GM12864 (cell line): ENCODE measurements around the gene CUTC.

Experiments used
- DNase-seq: peaks from one replicate; pipeline ENCODE4 v3.0.0-alpha.2; 2011; ENCODE audit warnings: low read depth
- H3K4me3 ChIP-seq: 2 replicates; pipeline ENCODE4 v1.5.1; 2011; ENCODE audit warnings: mild to moderate bottlenecking, low read depth, low read length, control low read depth
- TF ChIP-seq, protein P1 (sequence below): IDR thresholded peaks from 2 replicates; pipeline ENCODE4 v1.5.1; 2011; ENCODE audit warnings: low read depth, mild to moderate bottlenecking, moderate library complexity, low read length, control low read depth, inconsistent platforms; ENCODE audit errors: missing control alignments

Gene CUTC

GRCh38 chr10:99788598-99789256 is 56.7 kb downstream of the CUTC start:
- DNase-seq: no peak
- TF ChIP-seq, protein P1, sequence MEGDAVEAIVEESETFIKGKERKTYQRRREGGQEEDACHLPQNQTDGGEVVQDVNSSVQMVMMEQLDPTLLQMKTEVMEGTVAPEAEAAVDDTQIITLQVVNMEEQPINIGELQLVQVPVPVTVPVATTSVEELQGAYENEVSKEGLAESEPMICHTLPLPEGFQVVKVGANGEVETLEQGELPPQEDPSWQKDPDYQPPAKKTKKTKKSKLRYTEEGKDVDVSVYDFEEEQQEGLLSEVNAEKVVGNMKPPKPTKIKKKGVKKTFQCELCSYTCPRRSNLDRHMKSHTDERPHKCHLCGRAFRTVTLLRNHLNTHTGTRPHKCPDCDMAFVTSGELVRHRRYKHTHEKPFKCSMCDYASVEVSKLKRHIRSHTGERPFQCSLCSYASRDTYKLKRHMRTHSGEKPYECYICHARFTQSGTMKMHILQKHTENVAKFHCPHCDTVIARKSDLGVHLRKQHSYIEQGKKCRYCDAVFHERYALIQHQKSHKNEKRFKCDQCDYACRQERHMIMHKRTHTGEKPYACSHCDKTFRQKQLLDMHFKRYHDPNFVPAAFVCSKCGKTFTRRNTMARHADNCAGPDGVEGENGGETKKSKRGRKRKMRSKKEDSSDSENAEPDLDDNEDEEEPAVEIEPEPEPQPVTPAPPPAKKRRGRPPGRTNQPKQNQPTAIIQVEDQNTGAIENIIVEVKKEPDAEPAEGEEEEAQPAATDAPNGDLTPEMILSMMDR: no peak

DNA sequence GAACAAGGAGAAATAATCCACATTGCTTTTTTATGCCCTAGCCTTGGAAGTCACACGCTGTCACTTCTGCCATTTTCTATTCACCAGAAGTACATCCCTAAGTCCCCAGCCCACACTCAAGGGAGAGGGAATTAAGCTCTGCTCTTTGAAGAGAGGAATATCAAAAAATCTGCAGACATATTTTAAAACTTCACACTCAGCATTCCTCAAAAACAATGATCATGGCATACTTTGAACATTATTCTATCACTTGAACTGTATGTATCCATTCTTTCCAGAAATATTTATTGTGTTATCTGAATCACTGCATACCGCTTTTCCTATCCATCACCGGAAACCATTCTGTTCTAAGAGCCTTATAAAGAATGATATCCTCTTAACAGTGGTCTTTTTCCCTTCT is 59.8 kb downstream of the CUTC start:
- no peak for DNase-seq
- H3K4me3 ChIP-seq: no peak overlapping the region
- TF ChIP-seq, protein P1: no peak

More at GRCh38 chr10:99788598-99789256, 56.7 kb downstream of the CUTC start:
- no peak overlapping the region for H3K4me3 ChIP-seq

DNA sequence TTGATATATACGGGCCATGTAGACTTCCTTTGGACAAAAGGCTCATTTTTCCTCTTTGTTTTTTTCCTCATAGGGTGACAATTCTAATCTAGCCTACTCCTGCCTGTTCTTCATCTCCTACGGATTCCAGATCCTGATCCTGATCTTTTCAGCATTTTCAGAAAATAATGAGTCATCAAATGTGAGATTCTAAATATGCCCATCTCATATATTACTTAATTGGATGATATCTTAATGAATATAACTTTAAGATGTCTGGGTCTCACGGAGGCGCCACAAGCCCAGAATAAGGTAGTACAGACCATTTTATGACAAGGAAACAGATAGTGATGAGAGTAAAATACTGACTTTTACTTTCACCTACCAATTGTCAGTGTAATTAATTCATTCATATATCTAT is 61.8 kb downstream of the CUTC start:
- TF ChIP-seq, protein P1: no peak
- no peak for DNase-seq
- no peak overlapping the region for H3K4me3 ChIP-seq

- no peak for DNase-seq
- no peak overlapping the region for H3K4me3 ChIP-seq
- TF ChIP-seq, protein P1: no peak
Measured at GRCh38 chr10:99796928-99797327, 64.9 kb downstream of the CUTC start.

DNA sequence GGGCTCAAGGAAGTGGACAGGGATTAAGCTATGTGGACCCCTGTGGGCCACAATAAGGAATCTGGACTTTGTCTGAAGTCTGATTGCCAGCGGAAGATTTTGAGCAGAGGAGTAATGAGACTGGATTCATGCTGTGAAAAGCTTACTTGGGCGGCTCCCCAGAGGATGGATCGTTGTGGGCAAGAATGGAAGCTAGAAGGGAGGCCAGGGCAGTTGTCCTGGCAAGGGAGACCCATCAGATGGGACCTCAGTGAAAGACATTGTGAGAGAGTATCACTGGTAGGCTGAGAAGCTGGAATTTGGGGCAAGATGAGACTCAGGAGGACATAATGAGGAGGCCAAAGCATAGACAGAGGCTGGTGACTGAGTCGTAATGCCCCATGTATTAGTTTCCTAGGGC is 66.0 kb downstream of the CUTC start:
- TF ChIP-seq, protein P1: no peak
- no peak for DNase-seq
- no peak overlapping the region for H3K4me3 ChIP-seq

- no peak overlapping the region for H3K4me3 ChIP-seq
- no peak for DNase-seq
- TF ChIP-seq, protein P1: no peak
Measured at GRCh38 chr10:99798920-99799319, 66.9 kb downstream of the CUTC start.

DNA sequence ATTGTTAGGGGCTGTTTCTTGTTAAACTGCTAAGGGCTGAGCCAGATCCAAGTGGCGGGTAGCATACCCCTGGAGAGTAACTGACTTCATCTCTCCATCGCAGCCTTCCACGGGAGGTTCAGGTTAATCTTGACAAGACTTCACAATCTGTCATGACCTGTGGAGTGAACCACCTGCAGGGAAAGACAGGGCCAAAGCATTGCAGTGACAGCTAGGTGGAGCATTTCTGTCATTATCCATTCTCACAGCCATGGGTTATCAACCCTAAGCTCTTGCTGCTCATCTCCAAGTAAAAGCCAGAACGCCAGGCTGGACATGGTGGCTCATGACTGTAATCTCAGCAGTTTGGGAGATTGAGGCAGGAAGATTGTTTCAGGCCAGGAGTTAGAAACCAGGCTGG is 67.6 kb downstream of the CUTC start:
- no peak for DNase-seq
- no peak overlapping the region for H3K4me3 ChIP-seq
- TF ChIP-seq, protein P1: peak; percentile 4
